IMR-90 (cell line): ENCODE data around the gene IL13. TPM values are rescaled to one million over a fixed set of nuclear protein-coding genes. Genes with fewer than 3 reads are reported as not detected.

Experiments used
- ATAC-seq: fragments of 200-7000 bp; cut with Tn5 transposase; 2 replicates; pipeline ENCODE4 v1.9.1; 2020; ENCODE audit warnings: low read depth, mild to moderate bottlenecking, moderate library complexity
- BruUV-seq: library from RNA; stranded (reverse); fragments of 400-500 nt; replicated peaks from 2 replicates; lab custom pipeline; 2021; lab: Mats Ljungman, UMichigan
- CTCF ChIA-PET: fragments of 300-600 bp; formaldehyde crosslinking; extraction: SDS; loops from one replicate; lab custom pipeline; 2021; ENCODE audit warnings: antibody characterized with exemption; lab: Yijun Ruan, JAX
- POLR2A ChIA-PET: fragments of 300-600 bp; sonication (Branson Sonifier 250); formaldehyde crosslinking; loops from one replicate; lab custom pipeline; 2022; ENCODE audit warnings: antibody characterized with exemption; ENCODE audit not compliant: unreplicated experiment; lab: Charles Lee
- DNase-seq: peaks from one replicate; pipeline ENCODE4 v3.0.0; 2013
- H2AFZ ChIP-seq: replicated peaks from 2 replicates; pipeline ENCODE3; 2013; ENCODE audit warnings: low read length, mild to moderate bottlenecking; ENCODE audit not compliant: poor library complexity
- H2AK5ac ChIP-seq: 2 replicates; pipeline ENCODE4 v1.6.1; 2013; ENCODE audit warnings: low read depth, low read length, inconsistent platforms
- H2AK9ac ChIP-seq: replicated peaks from 2 replicates; pipeline ENCODE3; 2013; ENCODE audit warnings: mild to moderate bottlenecking, low read depth, low read length, moderate library complexity; ENCODE audit not compliant: poor library complexity
- H2BK120ac ChIP-seq: 2 replicates; pipeline ENCODE4 v1.6.1; 2013; ENCODE audit warnings: low read depth, low read length, inconsistent platforms
- H2BK15ac ChIP-seq: 3 replicates; pipeline ENCODE4 v1.6.1; 2013; ENCODE audit warnings: low read depth, low read length, inconsistent platforms
- H2BK20ac ChIP-seq: 2 replicates; pipeline ENCODE4 v1.6.1; 2013; ENCODE audit warnings: low read depth, mild to moderate bottlenecking, inconsistent platforms, low read length, moderate library complexity
- H2BK5ac ChIP-seq: 2 replicates; pipeline ENCODE4 v1.6.1; 2013; ENCODE audit warnings: mild to moderate bottlenecking, low read depth, low read length, inconsistent platforms; ENCODE audit not compliant: poor library complexity, severe bottlenecking
- H3K14ac ChIP-seq: replicated peaks from 2 replicates; pipeline ENCODE4 v1.6.1; 2013; ENCODE audit warnings: low read depth, low read length, inconsistent platforms
- H3K18ac ChIP-seq: 2 replicates; pipeline ENCODE4 v1.6.1; 2013; ENCODE audit warnings: low read depth, low read length, control low read depth
- H3K23ac ChIP-seq: 2 replicates; pipeline ENCODE4 v1.6.1; 2013; ENCODE audit warnings: low read depth, low read length, inconsistent platforms
- H3K27ac ChIP-seq: 2 replicates; pipeline ENCODE4 v1.5.1; 2013; ENCODE audit warnings: mild to moderate bottlenecking, control low read depth, low read length; ENCODE audit not compliant: insufficient read depth
- H3K27me3 ChIP-seq: 2 replicates; pipeline ENCODE4 v1.6.1; 2013; ENCODE audit warnings: low read length; ENCODE audit not compliant: control insufficient read depth, insufficient read depth
- H3K36me3 ChIP-seq: 2 replicates; pipeline ENCODE4 v1.6.1; 2013; ENCODE audit warnings: low read length, mixed read lengths; ENCODE audit not compliant: control insufficient read depth, insufficient read depth
- H3K4ac ChIP-seq: 2 replicates; pipeline ENCODE4 v1.6.1; 2013; ENCODE audit warnings: low read depth, low read length, inconsistent platforms
- H3K4me1 ChIP-seq: 2 replicates; pipeline ENCODE4 v1.6.1; 2013; ENCODE audit warnings: low read length, mixed read lengths; ENCODE audit not compliant: control insufficient read depth, insufficient read depth
- H3K4me2 ChIP-seq: 2 replicates; pipeline ENCODE4 v1.6.1; 2013; ENCODE audit warnings: low read depth, mild to moderate bottlenecking, control low read depth, low read length, moderate library complexity
- H3K4me3 ChIP-seq: 2 replicates; pipeline ENCODE4 v1.5.1; 2013; ENCODE audit warnings: low read depth, mild to moderate bottlenecking, control low read depth, low read length, moderate library complexity; ENCODE audit not compliant: insufficient read depth
- H3K56ac ChIP-seq: 2 replicates; pipeline ENCODE4 v1.6.1; 2013; ENCODE audit warnings: low read length, inconsistent platforms; ENCODE audit not compliant: insufficient read depth; ENCODE audit errors: extremely low read depth
- H3K79me1 ChIP-seq, 2 experiments: 2 replicates each; pipeline ENCODE4 v1.6.1; 2013; ENCODE audit warnings: low read length in 2 of 2, inconsistent platforms in 1 of 2, low read depth in 1 of 2
- H3K9ac ChIP-seq: 2 replicates; pipeline ENCODE4 v1.6.1; 2013; ENCODE audit warnings: low read depth, low read length, control low read depth
- H3K9me1 ChIP-seq: 2 replicates; pipeline ENCODE4 v1.6.1; 2013; ENCODE audit warnings: low read length, inconsistent platforms; ENCODE audit not compliant: insufficient read depth
- H3K9me3 ChIP-seq: 2 replicates; pipeline ENCODE4 v1.6.1; 2013; ENCODE audit warnings: low read length; ENCODE audit not compliant: control insufficient read depth, insufficient read depth
- H4K20me1 ChIP-seq: 2 replicates; pipeline ENCODE4 v1.6.1; 2013; ENCODE audit warnings: low read length, inconsistent platforms; ENCODE audit not compliant: insufficient read depth
- H4K5ac ChIP-seq: 2 replicates; pipeline ENCODE4 v1.6.1; 2013; ENCODE audit warnings: mild to moderate bottlenecking, low read depth, low read length, control low read depth
- H4K8ac ChIP-seq, 2 experiments: 2 replicates each; pipeline ENCODE4 v1.6.1; 2013; ENCODE audit warnings: low read depth in 2 of 2, low read length in 2 of 2, control low read depth in 1 of 2, inconsistent platforms in 1 of 2
- H4K91ac ChIP-seq: 2 replicates; pipeline ENCODE4 v1.6.1; 2013; ENCODE audit warnings: low read depth, low read length, inconsistent platforms; ENCODE audit not compliant: insufficient read depth
- FOS ChIP-seq: fragments of 150-350 bp; IDR thresholded peaks from 2 replicates; pipeline ENCODE4 v1.6.1; 2016; ENCODE audit warnings: low read depth, low read length
- RFX5 ChIP-seq: IDR thresholded peaks from 2 replicates; pipeline ENCODE4 v1.8.0; 2012; ENCODE audit warnings: low read depth, mild to moderate bottlenecking, low read length, moderate library complexity
- WGBS, 2 experiments: methylation state at CpG; one replicate each; pipeline versions ENCODE4 v1.1.5 to v1.1.7; 2013; ENCODE audit warnings: missing lambda C conversion rate in 2 of 2; ENCODE audit not compliant: insufficient read length in 1 of 2; ENCODE audit errors: extremely low coverage in 2 of 2; 5-methylcytosine and 5-hydroxymethylcytosine counted together
- dilution Hi-C: fragments of 300-500 bp; cut with HindIII; formaldehyde crosslinking; loops from one replicate; pipeline ENCODE4 v1.14.3; 2018; ENCODE audit warnings: low sequenced_read_pairs; ENCODE audit not compliant: unreplicated experiment
- in situ Hi-C: fragments of 300-500 bp; cut with MboI; formaldehyde crosslinking; loops from 3 replicates; pipeline ENCODE4 v1.14.3; 2019; ENCODE audit warnings: low sequenced_read_pairs, inconsistent platforms, mixed read lengths
- intact Hi-C: fragments of 100-400 bp; cut with micrococcal nuclease; formaldehyde crosslinking; loops from 2 replicates; pipeline ENCODE4 v1.10.0; 2022
- polyA plus RNA-seq, 3 experiments: library from polyadenylated mRNA; depleted of rRNA; stranded (reverse); fragments of >200 nt; gene quantifications; 2 replicates each; pipeline ENCODE4 v1.2.3, GENCODE V29; 2012; ENCODE audit warnings: low replicate concordance in 1 of 3
- total RNA-seq: library from RNA; depleted of rRNA; stranded (reverse); fragments of >200 nt; gene quantifications from 2 replicates; pipeline ENCODE4 v1.2.3, GENCODE V29; 2012

IL13 gene
- total and polyA plus RNA-seq, 2 of the 4 experiments (the other 2 are of a cell fraction) = not detected

- DNase-seq (no peak), ATAC-seq (no peak)
- H2BK120ac ChIP-seq = no peak overlapping the region
- H2AK9ac ChIP-seq = no peak overlapping the region
- no peak overlapping the region for H3K14ac ChIP-seq
- no peak overlapping the region for H3K27ac ChIP-seq
- no peaks in the 10 kb centered on the region for H3K9me3 ChIP-seq
- H4K91ac ChIP-seq = no peak overlapping the region
- intact Hi-C loops (loop anchor here (5.0 kb wide), 1 partner anchor 158 kb away; no protein-coding TSS in a partner anchor), dilution Hi-C loops (no loop called here), in situ Hi-C loops (no loop called here)
- no peaks in the 10 kb centered on the region for H3K79me1 ChIP-seq
- no peak overlapping the region for H3K4ac ChIP-seq
- H3K4me3 ChIP-seq = no peak overlapping the region
- no peak overlapping the region for H3K56ac ChIP-seq
- ChIA-PET POLR2A (no interaction called here), CTCF (no interaction called here)
- no peak overlapping the region for H2AFZ ChIP-seq
- H2AK5ac ChIP-seq = no peak overlapping the region
- no peak overlapping the region for H4K8ac ChIP-seq
- no peak for TF ChIP-seq FOS
- TF ChIP-seq RFX5 = no peak
- no peaks in the 10 kb centered on the region for H3K9me1 ChIP-seq
- no TSS peak for BruUV-seq
- H3K23ac ChIP-seq = no peak overlapping the region
- H4K5ac ChIP-seq = no peak overlapping the region
- H2BK15ac ChIP-seq = no peak overlapping the region
- H3K18ac ChIP-seq = no peak overlapping the region
- no peak overlapping the region for H2BK20ac ChIP-seq
- H3K4me1 ChIP-seq = peaks cover 3% of the 10 kb centered on the region; the same call in 1 of the 2 replicates
- no peak overlapping the region for H3K9ac ChIP-seq
- WGBS, 2 experiments = no CpG with 5 or more reads among the region's 9 CpGs
- H2BK5ac ChIP-seq = no peak overlapping the region
- H3K36me3 ChIP-seq = no peaks in the 10 kb centered on the region
- no peaks in the 10 kb centered on the region for H4K20me1 ChIP-seq
- H3K4me2 ChIP-seq = no peak overlapping the region
- H3K27me3 ChIP-seq = no peaks in the 10 kb centered on the region
Measured at GRCh38 chr5:132664696-132665209, 6.8 kb downstream of the IL13 start.
